ENCODE results near the gene LDLRAD4. TPM values are rescaled to one million over a fixed set of nuclear protein-coding genes. Genes with fewer than 3 reads are reported as not detected.
"Not testable (repeated sequence)": the region's sequence is repeated elsewhere in the genome, so short reads cannot be mapped to it uniquely, and the experiment has no call there.

Gene LDLRAD4
- polyA plus RNA-seq, 12 donors: 9.1 to 19.0 (median 11.9) TPM; not detected in 1

DNA sequence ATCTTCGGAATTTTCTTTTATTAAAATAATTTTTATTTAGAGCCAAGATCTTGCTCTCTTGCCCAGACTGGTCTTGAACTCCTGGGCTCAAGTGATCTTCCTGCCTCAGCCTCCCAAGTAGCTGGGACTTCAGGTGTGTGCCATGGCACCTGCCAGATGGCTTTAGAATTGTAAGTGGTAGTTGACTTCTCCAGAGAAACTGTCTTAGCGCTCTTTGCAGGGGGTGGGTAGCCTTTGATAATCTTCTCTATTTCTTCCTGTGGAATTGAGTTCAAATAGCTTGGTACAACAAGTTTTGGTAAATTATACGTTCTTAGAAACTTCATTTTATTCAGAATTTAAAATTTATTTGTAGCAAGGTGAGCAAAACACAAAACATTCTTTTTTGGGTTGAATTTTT lies 113.3 kb downstream of the LDLRAD4 start:
- no peak for DNase-seq

DNA sequence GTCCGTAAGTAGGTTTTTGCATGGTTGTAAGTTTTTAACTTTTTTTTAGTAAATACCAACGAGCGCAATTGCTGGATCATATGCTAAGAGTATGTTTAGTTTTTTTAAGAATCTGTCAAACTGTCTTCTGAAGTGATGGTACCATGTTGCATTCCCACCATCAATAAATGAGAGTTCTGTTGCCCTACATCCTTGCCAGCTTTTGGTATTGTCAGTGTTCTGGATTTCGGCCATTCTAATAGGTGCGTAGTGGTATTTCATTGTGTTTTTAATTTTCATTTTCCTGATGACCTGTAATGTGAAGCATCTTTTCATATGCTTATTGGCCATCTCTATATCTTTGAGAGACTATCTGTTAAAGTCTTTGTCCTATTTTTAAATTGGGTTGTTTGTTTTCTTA lies 114.3 kb downstream of the LDLRAD4 start:
- DNase-seq: no peak

DNA sequence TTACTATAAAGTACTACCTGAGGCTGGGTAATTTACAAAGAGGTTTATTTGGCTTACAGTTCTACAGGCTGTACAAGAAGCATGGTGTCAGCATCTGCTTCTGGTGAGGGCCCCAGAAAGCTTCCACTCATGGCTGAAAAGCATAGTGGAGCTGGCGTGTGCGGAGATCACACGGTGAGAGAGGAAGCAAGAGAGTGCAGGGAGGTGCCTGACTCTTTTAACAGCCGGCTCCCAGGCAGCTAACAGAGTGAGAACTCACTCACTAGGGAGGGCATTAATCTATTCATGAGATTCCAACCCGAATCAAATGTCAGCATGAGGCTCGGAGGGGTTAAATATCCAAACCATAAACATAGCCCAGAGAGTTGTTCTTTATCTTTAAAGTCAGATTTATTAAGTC lies 117.3 kb downstream of the LDLRAD4 start:
- no peak for DNase-seq

DNA sequence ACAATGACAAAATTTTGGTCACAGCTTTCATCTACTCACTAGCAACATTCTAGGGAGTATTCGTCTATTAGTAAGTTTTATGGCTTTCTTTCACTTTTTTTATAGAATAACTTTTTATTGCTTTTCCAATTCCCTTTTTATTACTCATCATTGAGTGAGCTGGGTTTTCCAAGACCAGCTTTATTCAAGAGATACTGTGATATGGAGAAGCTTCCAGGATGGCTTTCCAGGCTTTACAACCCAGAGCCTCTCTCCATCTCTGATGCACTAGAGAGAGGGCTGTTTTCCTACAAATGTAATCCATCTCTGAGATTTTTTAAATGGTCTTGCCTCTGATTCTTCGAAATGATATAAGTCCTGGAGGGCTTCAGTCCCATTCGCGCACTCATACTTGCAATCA lies 118.3 kb downstream of the LDLRAD4 start:
- DNase-seq: no peak

DNA sequence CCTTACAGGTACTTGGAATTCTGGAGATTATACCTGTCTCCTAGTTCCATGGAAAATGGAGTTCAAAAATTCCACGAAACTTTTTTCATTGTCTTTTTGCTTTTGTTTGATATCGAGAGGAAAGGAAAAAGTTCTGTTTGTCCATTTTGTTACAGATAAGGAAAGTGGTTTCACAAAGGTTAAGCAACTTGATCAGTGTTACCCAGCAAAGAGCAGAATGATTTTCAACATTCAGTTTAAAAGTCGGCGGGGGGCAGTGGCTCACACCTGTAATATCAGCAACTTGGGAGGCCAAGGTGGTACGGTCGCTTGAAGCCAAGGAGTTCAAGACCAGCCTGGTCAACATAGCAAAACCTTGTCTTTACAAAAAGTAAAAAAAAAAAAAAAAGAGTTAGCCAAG lies 118.8 kb downstream of the LDLRAD4 start:
- no peak for DNase-seq

DNA sequence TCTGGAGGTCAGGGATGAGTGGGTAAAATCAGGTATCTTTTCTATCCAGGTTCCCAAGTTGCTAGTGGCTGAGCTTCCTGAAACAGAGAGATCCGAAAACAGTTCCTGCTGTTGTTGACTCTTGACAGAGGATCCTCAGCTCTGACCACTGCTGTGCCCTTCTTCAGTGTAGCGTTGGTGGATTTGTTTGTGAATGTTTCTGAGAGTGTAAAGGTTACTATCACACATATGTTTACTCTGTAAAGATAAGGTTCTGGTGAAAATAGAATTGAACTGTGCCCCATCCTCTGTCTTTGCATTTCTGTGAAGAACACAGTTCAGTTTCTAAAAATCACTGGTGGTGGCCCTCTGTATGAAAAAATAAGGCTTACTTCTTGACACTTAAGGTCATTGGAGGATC lies 119.8 kb downstream of the LDLRAD4 start:
- no peak for DNase-seq

DNA sequence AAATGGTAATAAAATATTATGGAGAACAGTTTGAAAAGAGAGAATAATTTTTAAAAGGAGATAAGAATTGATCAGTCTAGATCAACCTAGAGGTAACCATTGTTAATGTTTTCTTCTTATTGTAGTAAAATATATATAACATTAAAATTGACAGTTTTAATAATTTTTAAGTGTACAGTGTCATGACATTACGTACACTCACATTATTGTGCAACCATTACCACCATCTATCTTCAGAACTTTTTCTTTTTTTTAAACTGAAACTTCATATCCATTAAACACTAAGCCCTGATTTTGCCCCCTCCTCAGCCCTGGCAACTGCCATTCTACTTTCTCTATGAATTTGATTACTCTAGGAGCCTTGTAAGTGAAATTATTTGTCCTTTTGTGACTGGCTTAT lies 121.1 kb downstream of the LDLRAD4 start:
- DNase-seq: no peak

DNA sequence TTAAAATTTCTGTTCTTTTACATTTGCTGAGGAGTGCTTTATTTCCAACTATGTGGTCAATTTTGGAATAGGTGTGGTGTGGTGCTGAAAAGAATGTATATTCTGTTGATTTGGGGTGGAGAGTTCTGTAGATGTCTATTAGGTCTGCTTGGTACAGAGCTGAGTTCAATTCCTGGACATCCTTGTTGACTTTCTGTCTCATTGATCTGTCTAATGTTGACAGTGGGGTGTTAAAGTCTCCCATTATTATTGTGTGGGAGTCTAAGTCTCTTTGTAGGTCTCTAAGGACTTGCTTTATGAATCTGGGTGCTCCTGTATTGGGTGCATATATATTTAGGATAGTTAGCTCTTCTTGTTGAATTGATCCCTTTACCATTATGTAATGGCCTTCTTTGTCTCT lies 127.9 kb downstream of the LDLRAD4 start:
- not testable (repeated sequence) for DNase-seq

DNA sequence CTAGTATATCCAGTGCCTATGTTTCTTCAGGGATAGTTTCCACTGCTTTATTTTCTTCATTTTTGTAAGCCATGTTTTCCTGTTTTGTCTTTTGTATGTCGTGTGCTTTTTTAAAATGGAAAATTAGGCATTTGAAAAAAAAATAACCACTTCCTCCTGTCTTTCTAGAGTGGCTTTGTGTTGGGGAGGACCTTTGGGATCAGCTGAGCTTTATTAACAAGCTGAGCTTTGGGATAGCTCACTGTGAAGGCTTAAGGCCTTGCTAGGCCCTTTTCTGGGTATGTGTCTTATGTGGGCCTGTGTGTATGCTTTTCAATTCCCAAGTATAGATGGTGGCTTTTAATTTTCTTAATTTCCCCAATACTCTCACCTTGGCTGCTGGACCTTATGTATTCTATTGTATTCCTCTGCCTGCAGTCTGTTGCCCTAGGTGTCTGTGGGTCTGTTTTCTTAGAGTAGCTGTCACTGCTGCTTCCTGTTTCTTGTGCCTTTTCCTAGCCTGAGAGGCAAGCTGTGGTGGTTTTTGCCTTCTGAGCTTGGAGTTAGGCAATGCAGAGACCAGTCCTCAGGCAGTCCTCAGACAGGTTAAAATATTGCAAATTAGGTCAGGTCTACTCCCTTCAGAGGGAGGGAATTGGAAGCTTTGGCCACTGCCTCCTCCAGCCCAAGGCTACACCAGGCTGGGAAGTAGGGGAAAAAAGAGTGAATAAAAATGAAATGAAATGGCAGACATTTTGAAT lies 134.7 kb downstream of the LDLRAD4 start:
- DNase-seq: no peak

DNA sequence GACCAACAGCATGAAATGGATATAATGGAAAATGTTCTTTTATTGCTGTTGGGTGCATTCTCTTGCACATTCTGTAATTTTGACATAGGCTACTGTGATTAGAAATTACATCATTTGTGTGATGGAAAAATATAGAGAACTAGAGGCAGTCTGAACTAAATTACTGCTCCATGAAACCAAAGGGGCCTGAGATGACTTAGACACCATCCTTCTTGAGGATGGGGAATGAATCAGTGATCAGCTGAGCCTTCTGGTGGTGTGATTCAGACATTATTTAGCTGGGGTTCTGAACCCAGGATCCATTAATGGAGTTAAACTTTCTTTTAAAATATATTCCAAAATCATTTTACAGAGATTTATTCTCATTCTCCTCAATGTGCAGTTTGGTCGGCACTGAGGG lies 135.8 kb downstream of the LDLRAD4 start:
- DNase-seq: no peak

DNA sequence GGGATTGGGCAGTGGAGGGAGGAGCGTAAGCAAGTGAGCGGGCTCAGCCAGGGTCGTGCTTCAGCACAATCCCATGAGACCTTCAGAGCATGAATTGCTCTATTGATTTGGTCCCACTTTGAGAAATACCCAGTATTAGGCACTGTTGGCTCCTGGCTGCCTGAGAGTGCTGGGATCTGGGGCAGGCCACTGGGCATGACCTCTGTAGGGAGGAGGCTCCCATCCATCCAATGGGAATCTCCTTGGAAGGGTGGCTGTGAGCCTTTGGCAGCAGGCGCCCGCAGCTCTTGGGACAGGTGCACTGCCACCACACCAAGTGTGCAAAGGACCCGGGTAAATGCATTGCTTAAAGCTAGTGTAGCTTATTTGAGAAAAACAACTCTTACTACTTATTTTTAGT lies 137.5 kb downstream of the LDLRAD4 start:
- DNase-seq: no peak

DNA sequence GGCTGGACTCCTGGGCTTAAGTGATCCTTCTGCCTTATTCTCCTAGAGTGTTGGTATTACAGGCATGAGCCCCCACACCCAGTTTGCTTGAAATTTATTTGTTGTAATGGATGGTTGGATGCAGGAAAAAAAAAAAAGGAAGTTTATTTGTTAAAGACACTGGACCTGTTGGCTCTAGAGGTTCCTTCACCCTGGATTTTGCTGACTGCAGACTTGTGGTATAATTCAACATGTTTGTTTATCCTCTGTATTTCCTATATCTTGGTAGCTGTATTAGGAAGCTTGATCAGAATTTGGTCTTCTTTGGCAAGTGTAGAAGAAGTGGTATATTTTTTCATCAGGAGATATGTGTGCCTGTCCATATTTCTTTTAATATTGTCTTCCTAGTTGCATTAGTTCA lies 138.7 kb downstream of the LDLRAD4 start:
- no peak for DNase-seq

DNA sequence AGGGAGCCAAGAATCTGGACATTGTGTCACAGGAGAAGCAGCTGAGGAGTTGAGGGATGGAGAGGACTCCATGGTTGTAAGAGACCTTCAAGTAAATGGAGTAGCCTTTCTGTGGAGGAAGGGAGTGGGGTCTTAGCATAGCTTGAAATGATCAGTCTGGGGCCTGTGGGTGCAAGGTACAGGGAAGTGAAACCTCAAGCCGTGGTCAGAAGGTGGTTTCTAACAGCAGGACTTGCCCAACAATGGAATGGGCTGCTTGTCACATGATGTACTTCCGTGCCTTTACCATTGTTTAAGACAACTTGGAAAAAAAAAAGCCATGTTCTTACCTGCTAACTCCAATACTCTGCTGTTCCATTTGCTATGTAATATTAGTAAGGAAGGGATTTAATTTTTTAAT lies 140.7 kb downstream of the LDLRAD4 start:
- no peak for DNase-seq

DNA sequence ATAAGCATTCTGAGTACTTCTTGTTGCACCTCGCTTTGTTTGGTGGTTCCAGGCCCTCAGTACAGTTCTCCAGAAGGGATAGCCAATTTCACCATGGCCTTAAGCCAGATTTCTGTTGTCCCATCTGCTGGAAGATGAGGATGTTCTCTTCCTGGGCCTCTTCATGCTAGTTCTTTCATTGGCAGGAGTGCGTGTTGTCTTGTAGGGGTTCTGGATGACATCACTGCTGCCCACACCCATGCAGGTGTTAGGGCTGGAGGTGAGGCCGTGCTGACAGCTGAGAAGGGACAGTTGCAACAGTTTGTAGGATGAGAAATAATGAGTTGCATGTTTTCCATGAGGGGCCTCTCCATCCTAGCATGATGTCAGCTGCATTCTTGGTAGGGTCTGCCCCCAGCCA lies 142.9 kb downstream of the LDLRAD4 start:
- no peak for DNase-seq

DNA sequence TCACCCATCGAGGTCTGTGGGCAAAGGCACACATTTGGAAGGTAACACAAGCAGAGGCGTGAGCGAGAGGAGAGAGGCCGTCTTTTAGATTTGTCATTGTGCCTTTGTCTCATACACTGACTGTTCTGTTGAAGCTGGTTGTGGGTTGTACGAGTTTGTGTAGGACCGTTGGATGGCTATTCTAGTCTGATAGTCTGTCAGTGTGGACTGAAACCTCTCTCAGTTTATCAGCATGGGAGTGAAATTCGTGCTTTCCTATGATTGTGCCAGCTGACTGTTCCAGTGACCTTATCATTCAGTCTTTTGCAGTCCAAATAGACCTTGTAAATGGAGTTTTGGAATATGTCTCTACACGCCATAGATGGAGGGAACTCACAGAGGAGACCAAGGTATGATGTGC lies 143.5 kb downstream of the LDLRAD4 start:
- DNase-seq: no peak

DNA sequence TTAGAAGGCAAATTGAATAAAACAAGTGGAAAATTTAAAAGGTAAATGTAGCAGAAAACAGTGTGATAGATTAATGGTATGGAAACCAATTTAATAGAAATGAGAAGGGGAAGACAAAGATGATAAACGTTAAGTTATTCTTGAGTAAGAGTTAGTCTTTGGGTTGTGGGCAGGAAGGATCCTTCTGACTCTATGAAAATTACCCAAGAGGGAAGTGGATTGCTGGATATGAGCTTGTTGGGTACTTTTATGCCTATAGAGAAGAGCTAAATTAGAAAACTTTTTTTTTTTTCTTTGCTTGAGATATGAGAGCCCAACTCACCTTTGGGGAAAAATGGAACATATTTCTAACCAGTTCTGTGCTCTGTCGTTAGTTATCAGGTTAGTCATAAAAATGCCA lies 144.0 kb downstream of the LDLRAD4 start:
- DNase-seq: no peak

DNA sequence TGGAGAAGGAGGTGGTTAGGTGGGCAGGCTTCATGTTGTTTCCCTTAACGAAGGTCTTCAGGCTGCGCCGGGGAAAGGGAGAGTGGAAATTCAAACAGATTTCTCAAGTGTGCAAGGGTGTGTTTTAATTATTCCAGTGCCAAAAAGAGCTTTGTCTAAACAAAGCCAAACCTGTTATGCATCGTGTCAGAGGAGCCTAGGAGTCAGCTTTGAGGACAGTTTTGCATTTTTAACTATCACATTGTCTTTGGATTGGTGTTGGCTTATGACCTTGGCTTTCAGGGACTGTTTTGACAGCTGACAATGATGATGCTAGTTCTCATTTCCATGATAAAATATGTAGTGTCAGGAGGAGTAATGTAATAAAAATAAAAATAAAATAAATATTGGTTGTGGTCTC lies 144.8 kb downstream of the LDLRAD4 start:
- no peak for DNase-seq

DNA sequence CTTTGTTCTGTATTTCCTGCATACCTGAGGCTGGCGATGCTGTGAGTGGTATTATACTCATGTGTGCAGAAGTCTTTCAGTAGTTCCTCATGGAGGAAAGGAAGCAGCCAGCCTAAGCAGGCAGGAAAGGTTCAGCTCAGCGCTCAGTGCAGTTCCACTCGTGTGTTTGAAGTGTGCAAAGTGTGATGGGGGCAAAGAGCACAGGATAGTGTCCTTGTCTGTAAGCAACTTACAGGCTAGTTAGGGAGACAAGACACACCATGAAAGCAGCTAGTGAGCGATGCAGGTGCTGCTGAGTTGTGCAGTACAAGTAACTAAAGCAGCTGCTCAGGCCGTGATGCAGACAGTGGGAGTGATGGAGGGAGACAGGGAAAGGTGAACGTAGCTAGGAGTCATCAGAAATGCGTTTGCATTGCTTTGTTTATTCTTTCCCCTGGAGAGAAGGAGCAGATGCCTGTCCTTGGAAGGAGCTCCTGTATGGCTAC lies 146.2 kb downstream of the LDLRAD4 start:
- DNase-seq: no peak

DNA sequence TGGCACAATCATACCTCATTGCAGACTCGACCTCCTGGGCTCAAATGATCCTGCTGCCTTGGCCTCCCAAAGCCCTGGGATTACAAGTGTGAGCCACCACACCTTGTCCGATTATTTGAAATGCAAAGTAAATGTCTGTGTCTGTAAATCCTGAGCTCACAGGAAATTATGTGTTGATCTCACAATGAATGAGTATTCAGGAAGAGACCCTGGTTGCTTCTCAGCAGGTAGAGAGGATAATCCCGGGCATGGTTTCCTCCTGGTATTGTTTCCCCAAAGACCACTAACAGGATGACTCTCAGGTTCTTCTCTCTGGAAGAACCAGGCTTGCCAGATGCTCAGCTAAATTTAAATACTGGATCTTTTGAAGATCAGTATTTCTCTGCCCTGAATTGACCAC lies 147.6 kb downstream of the LDLRAD4 start:
- no peak for DNase-seq

DNA sequence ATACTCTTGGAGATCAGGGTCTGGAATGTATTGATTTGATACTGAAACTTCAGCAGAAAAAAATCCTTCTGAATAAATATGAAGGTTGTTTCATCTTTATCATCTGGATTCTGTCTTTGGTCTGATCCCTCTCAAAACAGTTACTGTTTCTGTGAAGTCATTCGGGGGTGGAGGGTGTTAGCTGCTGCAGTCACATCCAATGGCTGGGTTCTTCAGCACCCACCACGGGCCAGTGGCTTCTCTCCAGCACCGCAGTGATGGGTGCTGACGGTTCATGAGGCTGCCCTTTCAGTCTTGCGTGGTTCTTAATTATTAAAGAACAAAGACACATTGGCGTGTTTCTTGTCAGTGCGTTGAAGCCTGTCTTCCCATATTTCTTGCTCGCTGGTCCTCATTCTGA lies 148.0 kb downstream of the LDLRAD4 start:
- no peak for DNase-seq

DNA sequence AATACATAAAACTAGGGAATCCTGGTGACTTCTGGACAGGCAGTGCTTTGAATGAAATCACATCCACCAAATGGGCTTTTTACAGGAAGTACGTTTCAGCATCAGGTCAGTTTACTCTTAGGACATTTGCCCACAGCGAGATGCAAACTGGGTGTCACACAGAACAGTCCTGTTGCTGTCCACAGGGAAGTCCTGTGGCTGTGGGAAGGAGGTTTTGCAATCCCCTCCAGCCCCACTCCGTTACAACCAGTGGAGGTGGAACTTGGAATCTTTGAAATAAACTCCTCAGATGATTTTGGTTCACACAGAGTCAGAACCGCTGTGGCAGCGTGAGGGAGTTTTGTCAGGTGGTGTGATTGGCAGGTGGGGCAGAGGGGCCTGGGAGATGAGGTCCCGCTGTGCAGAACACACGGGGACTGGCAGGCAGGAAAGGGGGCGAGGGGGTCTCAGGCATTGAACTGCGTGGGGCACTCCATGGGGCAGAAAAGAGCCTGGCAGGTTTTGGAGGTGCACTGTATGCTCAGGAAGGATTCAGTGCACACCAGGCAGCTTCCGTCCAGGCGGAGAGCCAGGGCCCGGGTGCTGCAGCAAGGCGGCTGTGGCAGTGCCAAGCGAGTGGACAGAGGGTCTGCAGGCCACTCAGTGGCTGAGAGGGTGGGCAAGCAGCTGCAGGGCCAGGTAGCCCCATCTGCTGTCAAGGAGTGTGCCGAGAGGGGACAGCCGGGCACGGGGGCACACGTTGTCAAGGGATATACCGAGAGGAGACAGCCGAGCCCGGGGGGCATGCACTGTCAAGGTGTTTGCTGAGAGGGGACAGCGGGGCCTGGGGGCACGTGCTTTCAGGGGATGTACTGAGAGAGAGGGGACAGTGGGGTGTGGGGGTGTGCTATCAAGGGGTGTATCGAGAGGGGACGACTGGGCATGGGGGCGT lies 148.7 kb downstream of the LDLRAD4 start:
- DNase-seq: no peak

DNA sequence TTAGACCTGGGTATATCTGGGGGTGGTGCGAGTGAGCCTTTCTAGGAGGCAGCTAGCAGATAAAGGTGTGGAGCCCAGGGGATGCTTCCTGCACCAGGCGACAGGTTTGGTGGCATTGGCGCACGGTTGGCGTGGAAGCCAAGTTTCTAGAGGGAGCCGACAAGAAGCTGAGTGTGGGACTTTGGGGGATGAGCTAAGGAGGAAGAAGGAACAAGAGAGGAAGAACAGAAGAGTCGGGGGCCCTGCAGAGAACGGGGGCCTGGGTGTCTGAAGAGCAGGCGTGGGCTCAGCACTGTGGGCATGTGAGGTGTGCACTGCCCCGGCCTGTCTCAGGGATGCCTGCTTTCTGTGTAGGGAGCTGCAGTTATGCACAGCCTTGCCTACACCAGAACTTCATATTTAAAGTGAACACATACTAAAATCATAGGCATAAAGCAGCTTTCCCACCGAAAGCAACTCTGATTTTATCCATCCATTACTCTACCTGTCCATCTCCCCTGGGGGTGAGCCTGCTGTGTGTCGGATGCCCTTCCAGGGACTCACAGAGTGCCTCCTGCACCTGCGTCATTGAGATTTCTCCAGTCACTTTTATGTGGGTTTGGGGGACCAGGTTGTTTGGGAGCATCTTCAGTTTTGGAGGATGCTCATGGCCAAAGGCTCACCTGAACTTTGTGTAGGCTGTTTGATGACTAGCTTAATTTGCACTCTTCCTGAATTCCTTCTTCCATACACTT lies 149.7 kb downstream of the LDLRAD4 start:
- DNase-seq: no peak

Measured in muscle of arm (tissue), 12 donors.